Body of pancreas (tissue), 4 donors: ENCODE data around the gene LDAH. TPM values are rescaled to one million over a fixed set of nuclear protein-coding genes. Genes with fewer than 3 reads are reported as not detected.

ENCODE experiments used
- ATAC-seq: fragments of 150-250 bp; one replicate; pipeline ENCODE4 v1.9.1; 2016
- DNase-seq, 4 donors: peaks; one replicate each; pipeline ENCODE4 v3.0.0-alpha.2; 2019
- H3K27ac ChIP-seq, 4 donors: fragments of 200-600 bp; sonication (generic); 1 replicate in 3 of 4; 2 replicates in 1 of 4; pipeline versions ENCODE4 v1.5.1 to v1.6.1; 2016 to 2019; ENCODE audit warnings: mild to moderate bottlenecking in 1 of 4, mixed read lengths in 1 of 4, moderate library complexity in 1 of 4
- H3K27me3 ChIP-seq, 2 donors: fragments of 200-600 bp; sonication (generic); one replicate each; pipeline ENCODE4 v1.6.0; 2016; ENCODE audit warnings: mild to moderate bottlenecking in 1 of 2
- H3K36me3 ChIP-seq, 2 donors: fragments of 200-600 bp; sonication (generic); replicated peaks in 1 of 2; 2 replicates each; pipeline ENCODE4 v1.5.1; 2016; ENCODE audit warnings: low read depth in 2 of 2; ENCODE audit not compliant: insufficient read depth in 1 of 2
- H3K4me1 ChIP-seq: fragments of 200-600 bp; sonication (generic); one replicate; pipeline ENCODE4 v1.6.0; 2016
- H3K4me3 ChIP-seq, 2 donors: fragments of 200-600 bp; sonication (generic); 1 replicate in 1 of 2; 2 replicates in 1 of 2; pipeline ENCODE4 v1.5.1; 2016 to 2019
- H3K9me3 ChIP-seq, 3 donors: fragments of 200-600 bp; sonication (generic); 1 replicate in 2 of 3; 2 replicates in 1 of 3; pipeline ENCODE4 v1.5.1; 2016
- CTCF ChIP-seq, 7 experiments: fragments of 450-650 bp in 4 of 7; fragments of 200-600 bp in 3 of 7; sonication (generic) in 3 of 7; IDR thresholded peaks; one replicate each; pipeline ENCODE4 v1.5.1; 2016 to 2019; ENCODE audit warnings: antibody characterized with exemption in 7 of 7
- POLR2A ChIP-seq, 3 donors: fragments of 450-650 bp; IDR thresholded peaks; one replicate each; pipeline ENCODE4 v1.6.1; 2016; ENCODE audit warnings: antibody characterized with exemption in 3 of 3, mild to moderate bottlenecking in 2 of 3
- WGBS, 2 donors: methylation state at CpG; one replicate each; pipeline ENCODE4 v1.1.5; 2017; 5-methylcytosine and 5-hydroxymethylcytosine counted together
- intact Hi-C: fragments of 100-400 bp; cut with DNase I; formaldehyde crosslinking; loops from one replicate; pipeline ENCODE4 v1.15.1; 2023
- total RNA-seq, 2 donors: library from RNA; depleted of rRNA; stranded (reverse); fragments of >200 nt; gene quantifications; one replicate each; pipeline ENCODE4 v1.1.0, GENCODE V29; 2016

The LDAH gene
- total RNA-seq, 2 donors from 2014 or later, result 6.9 to 10.6 TPM

GRCh38 chr2:20692081-20692480 lies 130.8 kb downstream of the LDAH start:
- no peaks in the 10 kb centered on the region for H3K36me3 ChIP-seq
- TF ChIP-seq CTCF (IDR thresholded peaks at IDR 0.05) (no peak), POLR2A (IDR thresholded peaks at IDR 0.05) (no peak)
- WGBS, 2 donors, result 91 to 93% methylated on average over 2 of the region's 2 CpGs
- ATAC-seq (no peak), DNase-seq (no peak)
- no peak overlapping the region for H3K27ac ChIP-seq
- H3K27me3 ChIP-seq, result no peaks in the 10 kb centered on the region
- H3K9me3 ChIP-seq, result no peaks in the 10 kb centered on the region
- H3K4me3 ChIP-seq, result no peak overlapping the region
- H3K4me1 ChIP-seq, result peaks cover 11% of the 10 kb centered on the region
- intact Hi-C loops, result no loop called here

GRCh38 chr2:20691076-20691734 lies 131.7 kb downstream of the LDAH start:
- Histone ChIP-seq H3K9me3 (no peaks in the 10 kb centered on the region), H3K4me1 (peaks cover 11% of the 10 kb centered on the region), H3K4me3 (no peak overlapping the region), H3K27ac (no peak overlapping the region), H3K36me3 (peaks cover 0 to 1% of the 10 kb centered on the region in 2 donors), H3K27me3 (no peaks in the 10 kb centered on the region)
- intact Hi-C loops, result no loop called here
- ATAC-seq, result no peak
- no peak for DNase-seq
- WGBS, 2 donors, result 93 to 94% methylated on average over 6 of the region's 6 CpGs
- TF ChIP-seq CTCF (IDR thresholded peaks at IDR 0.05), result no peak
- no peak for TF ChIP-seq POLR2A (IDR thresholded peaks at IDR 0.05)

GRCh38 chr2:20689428-20690264 lies 133.3 kb downstream of the LDAH start:
- no peaks in the 10 kb centered on the region for H3K27me3 ChIP-seq
- peaks cover 0 to 1% of the 10 kb centered on the region in 2 donors for H3K36me3 ChIP-seq
- intact Hi-C loops, result no loop called here
- 44 to 50% methylated on average over 11 of the region's 11 CpGs for WGBS, 2 donors
- no peak for DNase-seq
- H3K4me3 ChIP-seq, result no peak overlapping the region
- peak overlapping the region in 3 of 4 donors; percentile 25 to 58 (median 42) for H3K27ac ChIP-seq
- peaks cover 11% of the 10 kb centered on the region for H3K4me1 ChIP-seq
- H3K9me3 ChIP-seq, result no peaks in the 10 kb centered on the region
- peak; percentile 75 for ATAC-seq
- TF ChIP-seq CTCF (IDR thresholded peaks at IDR 0.05) (no peak), POLR2A (IDR thresholded peaks at IDR 0.05) (no peak)

GRCh38 chr2:20687260-20687832 lies 135.6 kb downstream of the LDAH start:
- Histone ChIP-seq H3K27ac (no peak overlapping the region), H3K4me1 (peaks cover 11% of the 10 kb centered on the region), H3K4me3 (no peak overlapping the region), H3K36me3 (peaks cover 0 to 1% of the 10 kb centered on the region in 2 donors), H3K27me3 (no peaks in the 10 kb centered on the region), H3K9me3 (no peaks in the 10 kb centered on the region)
- no peak for DNase-seq
- intact Hi-C loops, result no loop called here
- no peak for TF ChIP-seq POLR2A (IDR thresholded peaks at IDR 0.05)
- TF ChIP-seq CTCF (IDR thresholded peaks at IDR 0.05), result no peak
- ATAC-seq, result no peak
- 93 to 97% methylated on average over 4 of the region's 4 CpGs for WGBS, 2 donors
